Measurements from ENCODE around the gene BDKRB2.

Gene BDKRB2

GRCh38 chr14:96274543-96274942 lies 69.9 kb downstream of the BDKRB2 start:
- peak; percentile 10 for DNase-seq

GRCh38 chr14:96275177-96276112 lies 70.8 kb downstream of the BDKRB2 start:
- DNase-seq: peak; percentile 22

- DNase-seq: no peak
Measured at GRCh38 chr14:96277890-96278289, 73.3 kb downstream of the BDKRB2 start.

- DNase-seq: no peak
Measured at GRCh38 chr14:96279564-96279963, 74.9 kb downstream of the BDKRB2 start.

GRCh38 chr14:96280104-96280503 lies 75.5 kb downstream of the BDKRB2 start:
- no peak for DNase-seq

- no peak for DNase-seq
Measured at GRCh38 chr14:96281486-96281885, 76.8 kb downstream of the BDKRB2 start.

GRCh38 chr14:96284008-96284407 lies 79.4 kb downstream of the BDKRB2 start:
- DNase-seq: no peak

GRCh38 chr14:96284430-96284829 lies 79.8 kb downstream of the BDKRB2 start:
- DNase-seq: no peak

- no peak for DNase-seq
Measured at GRCh38 chr14:96285667-96286066, 81.0 kb downstream of the BDKRB2 start.

GRCh38 chr14:96286251-96286650 lies 81.6 kb downstream of the BDKRB2 start:
- DNase-seq: no peak

GRCh38 chr14:96287856-96288255 lies 83.2 kb downstream of the BDKRB2 start:
- DNase-seq: no peak

All from DMS79 (cell line).